GM18870 (cell line): ENCODE data around the gene CCSER2.
A peak's percentile ranks its signal among the peaks of the same experiment; 100 is the strongest.

Source experiments
- ATAC-seq: cut with Tn5 transposase; IDR thresholded peaks from one replicate; pipeline ENCODE4 v1.9.1; 2021; ENCODE audit warnings: moderate library complexity; ENCODE audit not compliant: unreplicated experiment

Gene CCSER2

DNA sequence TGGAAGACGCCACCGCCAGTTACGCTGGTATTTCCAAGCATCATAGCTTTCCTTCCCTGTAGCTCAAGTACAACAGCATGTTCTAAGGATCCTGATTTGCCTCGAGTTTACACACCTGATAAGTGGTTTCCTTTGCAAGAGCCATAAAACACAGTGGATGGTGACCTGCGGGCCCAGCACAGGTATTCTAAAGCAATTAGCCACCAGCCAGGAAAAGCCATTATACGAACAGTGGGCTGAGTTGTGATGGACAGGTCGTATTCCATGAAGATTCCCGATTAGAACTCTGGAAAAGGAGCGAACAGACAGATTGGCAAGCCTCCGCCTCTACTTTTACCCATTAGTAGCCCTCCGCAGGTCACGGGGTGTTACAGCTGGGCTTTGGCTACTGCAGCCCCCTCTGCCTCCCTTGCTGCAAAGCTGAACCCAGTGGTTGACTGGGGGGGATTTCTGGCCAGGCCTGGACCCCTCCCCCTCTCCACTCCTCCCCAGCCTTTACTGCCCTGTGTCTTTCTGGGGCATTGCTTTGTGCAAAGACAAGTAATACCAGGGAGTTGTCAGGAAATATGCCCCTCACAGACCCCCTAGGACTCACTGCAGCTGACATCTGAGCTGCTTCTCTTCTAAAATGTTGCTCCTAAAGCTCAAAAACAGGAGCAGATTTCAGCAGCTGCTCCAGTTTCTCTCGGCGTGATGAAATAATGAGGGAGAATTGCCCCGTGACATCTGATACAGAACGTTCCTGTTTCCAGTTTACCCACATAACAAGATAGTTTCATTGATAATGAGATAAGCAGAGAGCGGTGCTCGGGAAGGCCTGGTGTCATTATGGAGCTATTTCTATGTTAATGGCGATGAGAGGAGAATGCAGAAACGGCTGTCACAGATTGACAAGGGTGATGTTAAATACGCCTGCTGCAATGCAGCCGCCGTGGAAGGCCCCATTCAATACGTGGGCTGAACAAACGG, 214.4 kb downstream of the CCSER2 start:
- no peak for ATAC-seq

DNA sequence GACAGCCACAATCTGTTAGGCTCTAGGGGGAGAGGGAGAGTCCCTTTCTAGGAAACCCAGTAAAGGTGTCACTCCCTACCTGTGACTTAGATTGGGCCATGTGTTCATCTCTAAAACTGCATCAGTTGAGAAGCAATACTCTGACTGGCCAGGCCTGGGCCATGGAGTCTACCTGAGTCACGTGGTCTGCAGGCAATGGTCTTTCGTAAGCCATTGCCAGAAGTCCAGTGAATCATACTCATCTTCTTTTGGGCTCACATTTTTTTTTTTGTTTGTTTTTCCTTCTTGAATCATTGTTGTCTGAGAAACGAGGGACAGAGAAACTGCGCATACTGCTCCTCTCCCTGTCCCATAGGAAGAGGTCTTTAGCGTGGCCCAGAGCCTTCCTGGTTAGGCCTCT, 215.6 kb downstream of the CCSER2 start:
- ATAC-seq, result no peak

DNA sequence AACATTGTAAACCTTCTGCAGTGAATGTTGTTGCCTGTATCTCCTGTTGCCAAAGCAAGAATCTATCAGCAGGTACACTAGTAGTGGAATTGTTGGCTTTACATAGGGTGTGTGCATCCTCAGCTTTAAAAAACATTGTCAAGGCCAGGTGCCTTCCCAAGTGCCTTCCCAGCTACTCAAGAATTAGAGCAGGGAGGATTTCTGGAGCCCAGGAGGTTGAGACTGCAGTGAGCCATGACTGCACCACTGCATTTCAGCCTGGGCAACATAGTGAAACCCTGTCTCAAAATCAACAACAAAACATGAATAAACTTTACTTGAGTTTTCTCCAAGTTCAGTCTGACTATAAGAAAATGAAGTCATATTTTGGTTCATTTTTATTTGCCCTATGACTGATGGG, 217.3 kb downstream of the CCSER2 start:
- no peak for ATAC-seq

DNA sequence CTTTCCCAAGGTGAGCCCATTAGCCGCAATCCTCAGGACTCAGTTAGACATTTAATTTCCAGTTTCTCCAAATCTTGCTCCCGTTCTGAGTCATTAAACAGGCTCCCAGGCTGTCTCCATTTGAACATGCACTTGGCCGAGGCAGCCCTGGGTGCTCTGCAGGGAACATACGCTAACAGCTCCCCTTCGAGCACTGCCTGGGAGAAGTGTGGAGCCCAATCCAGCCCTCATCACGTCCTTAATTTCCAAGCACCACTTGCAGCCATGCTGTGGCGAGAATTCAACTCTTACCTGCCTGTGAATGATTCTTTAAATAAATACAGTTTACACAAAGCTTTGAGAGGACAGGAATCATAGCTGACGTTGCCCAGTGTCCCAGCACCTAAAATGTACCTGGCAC, 218.2 kb downstream of the CCSER2 start:
- ATAC-seq, result no peak

DNA sequence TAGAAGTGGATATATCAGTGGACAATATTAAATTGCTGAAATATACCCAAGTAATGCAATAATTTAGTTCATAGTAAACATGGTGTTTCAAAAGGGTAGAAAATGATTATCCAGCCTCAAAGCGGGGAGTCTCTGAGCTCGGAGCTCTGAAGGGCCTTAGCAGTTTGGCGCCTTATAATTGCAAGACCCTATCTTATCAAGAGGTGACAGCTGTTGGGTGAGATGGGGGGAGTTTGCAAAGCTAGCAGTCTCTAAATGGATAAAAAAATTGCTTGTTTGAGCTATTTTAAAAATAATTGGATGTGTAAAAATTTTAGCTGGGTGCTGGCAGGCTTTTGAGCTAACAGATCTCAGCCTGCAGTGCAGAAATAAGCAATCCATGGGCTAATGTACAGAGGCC, 219.2 kb downstream of the CCSER2 start:
- no peak for ATAC-seq

DNA sequence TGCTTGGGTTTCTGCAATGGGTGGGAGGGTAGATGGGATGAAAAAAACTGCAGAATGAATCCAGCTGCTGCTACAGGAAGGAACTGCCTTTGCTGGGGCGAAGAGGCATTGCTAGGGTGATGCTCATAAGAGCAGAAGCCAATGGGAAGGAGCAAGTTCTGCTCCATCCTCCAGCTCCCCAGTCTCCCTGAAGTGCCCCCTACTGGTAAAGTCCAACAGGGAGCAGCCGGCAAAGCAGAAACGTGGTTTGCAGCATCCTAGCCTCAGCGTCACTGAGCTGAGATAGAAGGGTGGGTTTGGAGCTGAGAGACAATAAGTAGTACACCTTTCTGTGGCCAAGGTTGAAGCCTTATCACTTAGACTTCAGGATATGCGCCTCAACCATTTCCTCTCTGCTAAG, 220.5 kb downstream of the CCSER2 start:
- no peak for ATAC-seq

DNA sequence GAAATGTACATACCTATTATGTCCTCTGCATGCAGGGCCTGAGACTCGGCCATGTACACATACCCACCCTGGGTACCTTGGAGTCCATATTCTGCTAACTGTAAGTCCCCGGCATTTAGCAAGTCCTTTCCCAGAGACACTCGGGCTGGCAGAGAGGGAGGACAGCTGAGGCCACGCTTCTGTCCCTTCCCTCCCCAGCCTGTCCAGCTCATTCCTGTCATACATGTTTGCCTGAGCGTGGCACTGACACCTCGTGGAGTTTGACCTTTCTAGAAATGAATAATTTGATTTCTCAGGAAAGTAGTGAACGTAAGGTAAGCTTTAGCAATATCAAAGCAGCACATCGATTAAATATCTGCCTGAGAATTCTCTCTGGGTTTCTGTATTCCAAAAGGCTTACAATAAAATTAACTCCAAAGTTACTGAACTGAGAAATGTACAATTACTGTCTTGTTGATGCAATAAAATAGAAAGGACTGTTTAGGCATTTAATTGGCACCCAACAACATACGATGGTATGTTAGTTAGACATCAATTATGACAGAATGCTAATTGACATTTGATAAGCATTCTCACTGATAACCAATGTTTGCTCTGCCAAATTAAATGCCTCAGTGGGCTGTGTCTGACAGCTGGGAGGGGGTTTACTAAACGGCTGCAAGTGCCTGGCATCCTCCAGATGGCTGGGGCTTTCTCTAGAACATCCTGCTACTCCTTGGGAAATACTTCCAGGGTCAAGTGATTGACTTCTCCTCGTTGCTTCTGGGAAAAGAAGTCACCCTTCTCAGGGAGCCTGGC, 221.2 kb downstream of the CCSER2 start:
- ATAC-seq, result no peak

DNA sequence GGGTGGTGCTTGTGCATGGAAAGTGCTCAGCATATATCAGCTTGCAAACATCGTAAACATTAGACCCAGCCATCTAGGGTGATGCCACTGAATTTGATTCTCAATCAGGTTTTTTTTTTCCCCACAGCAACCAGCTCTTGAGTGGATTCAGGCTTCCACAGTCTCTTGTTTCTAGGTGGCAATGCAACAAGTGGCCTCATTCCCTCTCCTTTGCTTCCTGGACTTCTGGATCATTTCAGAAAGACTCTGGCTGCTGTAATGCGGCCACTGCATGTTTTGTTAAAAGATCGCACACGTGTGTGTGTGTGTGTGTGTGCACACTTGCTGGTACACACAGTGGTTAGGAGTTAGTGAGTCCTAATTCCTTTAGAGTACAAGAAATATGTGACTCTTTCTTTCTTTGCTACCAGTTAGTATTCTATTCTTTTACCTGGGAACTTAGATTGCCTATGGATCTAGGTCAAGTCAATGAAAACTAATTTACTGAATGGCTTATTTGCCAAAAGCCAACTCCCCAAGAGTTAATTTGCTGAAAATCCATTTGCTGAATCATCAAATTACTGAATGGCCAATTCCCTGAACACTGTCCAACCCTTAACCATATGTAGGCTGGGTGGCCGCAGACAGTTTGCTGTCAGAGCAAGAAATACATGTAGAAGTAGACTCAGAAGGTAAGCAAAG, 222.5 kb downstream of the CCSER2 start:
- no peak for ATAC-seq

DNA sequence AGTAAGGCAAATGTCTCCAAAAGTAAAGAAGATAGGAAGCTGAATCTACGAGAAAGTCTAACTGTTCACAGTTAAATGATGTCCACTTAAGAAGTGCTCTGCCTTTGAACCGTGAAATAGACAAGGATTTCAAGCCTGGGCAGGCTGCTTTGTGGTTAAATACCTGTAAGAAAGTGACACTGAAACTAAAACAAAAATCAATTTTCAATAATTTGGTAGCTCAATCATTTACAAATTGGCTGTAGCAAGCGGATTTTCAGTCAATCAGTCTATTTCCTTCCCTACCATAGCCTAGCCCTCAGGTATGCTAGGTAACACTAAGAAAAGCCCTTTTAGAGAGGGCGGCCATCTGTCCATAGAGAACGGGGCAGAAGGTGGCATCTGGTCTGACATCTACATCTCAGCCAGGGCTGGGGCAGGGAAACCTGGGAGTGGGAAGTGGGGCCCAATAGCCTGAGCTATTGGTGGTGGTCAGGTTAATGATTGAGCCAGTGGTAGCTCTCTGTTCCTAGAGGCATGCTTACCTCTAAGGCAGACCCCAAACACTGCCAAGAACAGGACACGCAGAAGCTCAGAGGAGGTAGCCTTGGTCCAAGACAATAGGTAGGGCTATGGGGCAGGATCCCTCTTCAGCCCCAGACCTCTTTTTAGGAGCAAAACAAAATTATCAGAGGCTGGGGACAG, 223.2 kb downstream of the CCSER2 start:
- ATAC-seq, result peak; percentile 78

DNA sequence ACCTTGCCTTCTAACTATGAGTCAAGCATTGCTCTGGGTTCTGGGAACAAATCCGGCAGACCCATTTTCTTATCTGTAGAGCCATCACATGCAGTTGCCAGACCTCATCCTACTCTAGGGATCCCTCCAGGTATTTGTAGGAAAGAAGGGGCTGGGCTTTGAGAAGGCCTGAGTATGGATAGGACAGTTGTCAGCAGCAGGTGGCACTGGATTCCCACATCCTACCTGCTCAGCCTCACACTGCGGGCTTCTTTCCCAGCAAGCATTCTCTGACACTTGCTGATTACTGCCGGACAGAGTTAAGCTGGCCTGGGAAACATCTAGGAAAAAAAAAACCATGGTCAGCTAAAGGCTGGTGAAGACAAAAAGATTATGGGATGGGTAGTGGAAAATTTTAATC, 224.1 kb downstream of the CCSER2 start:
- ATAC-seq, result no peak

DNA sequence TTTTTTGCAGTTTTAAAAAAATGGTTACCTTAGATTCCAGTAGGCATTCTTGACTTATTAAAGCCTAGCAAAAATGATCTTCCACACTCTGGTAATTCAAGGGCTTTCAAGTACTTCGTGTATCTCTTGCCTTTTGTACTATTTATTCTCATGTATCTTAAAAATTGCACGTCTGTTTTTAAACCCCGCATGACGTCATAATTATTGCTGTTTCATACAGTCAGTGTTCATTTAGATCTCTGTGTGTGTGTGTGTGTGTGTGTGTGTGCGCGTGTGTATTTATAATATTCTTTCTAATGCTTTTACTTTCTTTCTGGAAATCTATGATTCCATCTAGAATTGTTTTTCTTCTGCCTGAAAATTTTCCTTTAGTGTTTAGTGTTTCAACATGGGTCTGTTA, 234.2 kb downstream of the CCSER2 start:
- ATAC-seq, result no peak

DNA sequence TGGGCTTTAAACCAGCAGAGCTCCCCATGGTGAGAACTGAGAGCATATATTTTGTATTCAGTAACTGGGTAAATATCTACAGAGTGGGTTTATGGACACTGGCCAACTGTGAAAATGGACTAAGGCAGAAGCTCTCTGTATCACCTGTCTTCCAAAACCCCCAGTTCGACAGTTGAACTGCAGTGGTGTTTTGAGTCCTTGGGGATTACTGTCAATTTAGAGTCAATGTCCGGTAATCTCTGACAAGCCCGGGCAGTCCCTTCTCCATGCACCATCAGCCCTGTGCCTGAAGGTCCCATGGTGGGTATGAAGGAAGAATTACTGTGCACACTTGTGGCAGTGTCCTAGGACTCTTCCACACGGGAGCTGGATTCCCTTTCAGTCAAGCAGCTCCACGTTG, 235.0 kb downstream of the CCSER2 start:
- ATAC-seq, result peak; percentile 83

DNA sequence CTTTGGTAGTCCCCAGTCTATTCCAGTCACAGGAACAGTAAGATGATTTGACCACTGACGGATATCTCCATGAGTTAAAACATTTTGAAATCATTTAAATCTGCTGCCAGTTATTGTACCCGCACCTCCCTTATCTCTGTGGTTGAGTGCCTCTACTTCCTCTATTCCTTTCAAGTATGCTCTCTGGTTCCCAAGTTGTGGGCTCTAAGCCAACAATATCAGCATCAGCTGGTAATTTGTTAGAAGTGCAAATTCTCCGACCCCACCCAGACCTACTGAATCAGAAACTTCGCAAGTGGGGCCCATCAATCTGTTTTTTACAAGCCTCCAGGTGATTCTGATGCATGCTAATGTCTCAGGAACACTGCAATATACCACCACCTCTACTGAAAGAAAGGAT, 235.5 kb downstream of the CCSER2 start:
- peak; percentile 57 for ATAC-seq

DNA sequence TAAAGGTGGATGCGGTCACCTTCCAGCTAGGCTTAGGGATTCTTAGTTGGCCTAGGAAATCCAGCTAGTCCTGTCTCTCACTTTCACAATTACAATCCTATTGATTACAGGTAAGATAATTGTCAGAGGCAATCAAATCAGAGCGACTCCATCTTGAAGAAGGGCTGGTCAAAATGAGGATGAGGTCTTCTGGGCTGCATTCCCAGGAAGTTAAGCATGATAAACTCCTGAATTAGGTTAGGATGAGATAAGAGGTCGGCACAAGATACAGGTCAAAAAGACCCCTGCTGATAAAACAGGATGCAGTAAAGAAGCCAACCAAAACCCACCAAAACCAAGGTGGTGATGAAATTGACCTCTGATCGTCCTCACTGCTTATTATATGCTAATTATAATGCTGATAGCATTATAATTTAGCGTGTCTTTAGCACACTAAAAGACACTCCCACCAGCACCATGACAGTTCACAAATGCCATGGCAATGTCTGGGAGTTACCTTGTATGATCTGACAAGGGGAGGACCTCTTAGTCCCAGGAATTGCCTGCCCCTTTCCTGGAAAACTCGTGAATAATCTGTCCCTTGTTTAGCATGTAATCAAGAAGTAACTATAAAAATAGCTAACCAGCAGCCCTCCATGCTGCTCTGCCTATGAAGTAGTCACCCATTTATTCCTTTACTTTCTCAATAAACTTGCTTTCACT, 237.6 kb downstream of the CCSER2 start:
- ATAC-seq, result no peak

DNA sequence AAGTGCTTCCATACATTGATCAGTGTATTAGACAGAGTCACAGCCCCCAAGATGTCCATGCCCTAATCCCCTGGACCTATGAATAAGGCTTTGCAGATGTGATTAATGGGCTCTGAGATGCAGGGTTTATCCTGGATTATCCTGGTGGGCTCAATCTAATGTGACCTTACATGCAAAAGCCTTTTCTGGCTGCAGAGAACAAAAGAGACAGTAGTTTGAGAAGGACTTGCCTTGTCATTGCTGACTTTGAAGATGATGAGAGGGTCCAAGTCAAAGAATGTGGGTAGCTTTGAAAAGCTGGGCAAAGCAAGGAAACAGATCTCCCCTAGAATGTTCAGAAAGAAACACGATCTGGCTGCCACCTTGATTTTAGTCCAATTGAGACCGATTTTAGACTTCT, 238.7 kb downstream of the CCSER2 start:
- no peak for ATAC-seq
